OCI-LY3 (cell line): ENCODE results near the gene CITED1.

Experiments used
- H2AFZ ChIP-seq: fragments of 200-600, 300-600 bp; shearing (Covaris generic); 2 replicates; pipeline ENCODE4 v1.6.0; 2014; ENCODE audit warnings: antibody characterized with exemption, low read depth, low read length
- H3K27ac ChIP-seq: fragments of 200-600, 300-600 bp; sonication (generic); 2 replicates; pipeline ENCODE4 v1.5.1; 2014; ENCODE audit warnings: mild to moderate bottlenecking, low read length, moderate library complexity, mixed read lengths
- H3K27me3 ChIP-seq: fragments of 200-600, 300-600 bp; sonication (generic); 2 replicates; pipeline ENCODE4 v1.6.1; 2014; ENCODE audit warnings: low read depth, low read length, mixed read lengths
- H3K36me3 ChIP-seq: fragments of 200-600, 300-600 bp; sonication (generic); replicated peaks from 2 replicates; pipeline ENCODE3; 2014; ENCODE audit warnings: low read depth, low read length, mixed read lengths
- H3K4me1 ChIP-seq: fragments of 300-600, 200-600 bp; sonication (generic); 2 replicates; pipeline ENCODE4 v1.6.1; 2014; ENCODE audit warnings: low read length, mixed read lengths
- H3K4me2 ChIP-seq: fragments of 200-600, 300-600 bp; sonication (generic); 2 replicates; pipeline ENCODE4 v1.6.1; 2014; ENCODE audit warnings: low read length, mixed read lengths
- H3K4me3 ChIP-seq: fragments of 300-600, 200-600 bp; sonication (generic); 2 replicates; pipeline ENCODE4 v1.5.1; 2014; ENCODE audit warnings: antibody characterized with exemption, mild to moderate bottlenecking, low read length, moderate library complexity
- H3K79me2 ChIP-seq: fragments of 300-600, 200-600 bp; shearing (Covaris generic); 2 replicates; pipeline ENCODE4 v1.6.1; 2014; ENCODE audit warnings: mild to moderate bottlenecking, low read length, mixed read lengths
- H3K9ac ChIP-seq: fragments of 300-600, 200-600 bp; shearing (Covaris generic); 2 replicates; pipeline ENCODE4 v1.6.0; 2014; ENCODE audit warnings: mild to moderate bottlenecking, low read length, moderate library complexity
- H3K9me3 ChIP-seq: fragments of 200-600, 300-600 bp; shearing (Covaris generic); 2 replicates; pipeline ENCODE4 v1.6.1; 2014; ENCODE audit warnings: low read length, mixed read lengths; ENCODE audit not compliant: insufficient read depth
- H4K20me1 ChIP-seq: fragments of 200-600, 300-600 bp; sonication (generic); 2 replicates; pipeline ENCODE4 v1.6.1; 2016; ENCODE audit warnings: low read length, mixed read lengths; ENCODE audit not compliant: insufficient read depth
- CTCF ChIP-seq: fragments of 200-600, 300-600 bp; sonication (generic); IDR thresholded peaks from 2 replicates; pipeline ENCODE4 v1.5.1; 2014; ENCODE audit warnings: antibody characterized with exemption, low read length, low read depth
- EZH2phosphoT487 ChIP-seq: fragments of 200-600 bp; shearing (Covaris generic); IDR thresholded peaks from 2 replicates; pipeline ENCODE4 v1.6.1; 2018; ENCODE audit warnings: antibody characterized with exemption, mixed run types, low read depth

Gene CITED1

GRCh38 chrX:72254816-72255215 is 50.9 kb downstream of the CITED1 start:
- Histone ChIP-seq H4K20me1 (no peaks in the 10 kb centered on the region), H3K4me1 (no peaks in the 10 kb centered on the region), H3K4me3 (no peak overlapping the region), H2AFZ (no peak overlapping the region), H3K9me3 (no peaks in the 10 kb centered on the region), H3K4me2 (no peak overlapping the region), H3K27ac (no peak overlapping the region), H3K79me2 (no peaks in the 10 kb centered on the region), H3K9ac (no peak overlapping the region), H3K36me3 (no peaks in the 10 kb centered on the region), H3K27me3 (no peaks in the 10 kb centered on the region)
- TF ChIP-seq CTCF = no peak
- no peak for TF ChIP-seq EZH2phosphoT487

- Histone ChIP-seq H3K27me3 (no peaks in the 10 kb centered on the region), H3K4me3 (no peak overlapping the region), H4K20me1 (no peaks in the 10 kb centered on the region), H3K36me3 (no peaks in the 10 kb centered on the region), H3K27ac (no peak overlapping the region), H3K4me2 (no peak overlapping the region), H3K9ac (no peak overlapping the region), H3K79me2 (no peaks in the 10 kb centered on the region), H3K9me3 (no peaks in the 10 kb centered on the region), H3K4me1 (no peaks in the 10 kb centered on the region), H2AFZ (no peak overlapping the region)
- TF ChIP-seq CTCF = no peak
- no peak for TF ChIP-seq EZH2phosphoT487
These were observed 52.0 kb downstream of the CITED1 start for GRCh38 chrX:72253686-72254085.
